ENCODE data around the gene GTF3C2. TPM values are rescaled to one million over a fixed set of nuclear protein-coding genes. Genes with fewer than 3 reads are reported as not detected.

The GTF3C2 gene, protein sequence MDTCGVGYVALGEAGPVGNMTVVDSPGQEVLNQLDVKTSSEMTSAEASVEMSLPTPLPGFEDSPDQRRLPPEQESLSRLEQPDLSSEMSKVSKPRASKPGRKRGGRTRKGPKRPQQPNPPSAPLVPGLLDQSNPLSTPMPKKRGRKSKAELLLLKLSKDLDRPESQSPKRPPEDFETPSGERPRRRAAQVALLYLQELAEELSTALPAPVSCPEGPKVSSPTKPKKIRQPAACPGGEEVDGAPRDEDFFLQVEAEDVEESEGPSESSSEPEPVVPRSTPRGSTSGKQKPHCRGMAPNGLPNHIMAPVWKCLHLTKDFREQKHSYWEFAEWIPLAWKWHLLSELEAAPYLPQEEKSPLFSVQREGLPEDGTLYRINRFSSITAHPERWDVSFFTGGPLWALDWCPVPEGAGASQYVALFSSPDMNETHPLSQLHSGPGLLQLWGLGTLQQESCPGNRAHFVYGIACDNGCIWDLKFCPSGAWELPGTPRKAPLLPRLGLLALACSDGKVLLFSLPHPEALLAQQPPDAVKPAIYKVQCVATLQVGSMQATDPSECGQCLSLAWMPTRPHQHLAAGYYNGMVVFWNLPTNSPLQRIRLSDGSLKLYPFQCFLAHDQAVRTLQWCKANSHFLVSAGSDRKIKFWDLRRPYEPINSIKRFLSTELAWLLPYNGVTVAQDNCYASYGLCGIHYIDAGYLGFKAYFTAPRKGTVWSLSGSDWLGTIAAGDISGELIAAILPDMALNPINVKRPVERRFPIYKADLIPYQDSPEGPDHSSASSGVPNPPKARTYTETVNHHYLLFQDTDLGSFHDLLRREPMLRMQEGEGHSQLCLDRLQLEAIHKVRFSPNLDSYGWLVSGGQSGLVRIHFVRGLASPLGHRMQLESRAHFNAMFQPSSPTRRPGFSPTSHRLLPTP
- total RNA-seq: 19.6 and 24.0 TPM in 2 replicates

GRCh38 chr2:27356382-27357181 is at the start of gene GTF3C2:
TSS of gene GTF3C2 (minus strand) at chr2:27356764. CDS start at chr2:27343554, 13,210 bp downstream.

DNA sequence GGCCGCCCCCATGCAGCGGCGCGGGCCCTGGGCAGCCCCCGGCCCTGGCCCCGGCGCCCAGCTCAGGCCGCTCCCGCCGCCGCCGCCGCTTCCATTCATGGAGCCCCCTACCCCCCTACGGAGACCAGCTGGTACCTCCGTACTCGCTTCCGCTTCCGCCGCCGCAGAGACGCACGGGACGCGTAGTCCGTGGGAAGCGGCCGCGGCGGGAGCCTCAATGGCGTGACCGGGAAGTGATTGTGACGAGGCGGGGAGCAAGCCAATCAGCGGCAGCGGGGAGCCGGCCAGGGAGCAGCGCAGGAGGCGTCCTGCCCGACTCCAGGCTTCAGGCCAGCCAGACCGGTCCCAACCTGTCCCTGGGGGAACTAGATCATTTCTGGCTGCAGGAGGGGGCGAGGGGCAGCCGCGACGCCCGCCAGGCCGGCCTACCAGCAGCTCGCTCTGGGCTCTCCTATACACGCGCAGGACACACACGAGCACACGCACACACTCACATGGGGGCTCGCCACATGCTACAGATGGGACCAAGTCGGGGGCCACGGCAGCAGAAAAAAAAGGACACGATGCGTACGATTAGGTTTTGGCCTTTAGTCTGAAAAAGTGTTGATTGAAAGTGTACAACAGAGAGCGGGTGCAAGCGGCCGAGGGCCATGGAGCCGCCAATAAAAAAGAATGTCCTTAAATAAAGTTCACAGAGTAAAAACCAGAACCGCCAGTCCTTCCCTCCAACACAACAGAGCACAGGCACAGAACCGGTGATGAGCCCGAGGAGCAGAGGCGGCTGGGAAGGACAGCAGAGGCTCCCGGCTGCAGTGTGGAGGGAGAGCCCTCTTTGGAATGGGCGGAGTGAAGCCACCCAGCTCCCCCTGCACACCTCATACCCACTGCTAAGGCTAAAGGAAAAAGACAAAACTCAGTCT is 24.3 kb upstream of the GTF3C2 start, which contains the start of gene ZNF513:
Gene ZNF513, minus strand, starts transcription at position 109 of the 920 bp plus-strand sequence. CDS start 208 bp downstream, outside the sequence.

DNA sequence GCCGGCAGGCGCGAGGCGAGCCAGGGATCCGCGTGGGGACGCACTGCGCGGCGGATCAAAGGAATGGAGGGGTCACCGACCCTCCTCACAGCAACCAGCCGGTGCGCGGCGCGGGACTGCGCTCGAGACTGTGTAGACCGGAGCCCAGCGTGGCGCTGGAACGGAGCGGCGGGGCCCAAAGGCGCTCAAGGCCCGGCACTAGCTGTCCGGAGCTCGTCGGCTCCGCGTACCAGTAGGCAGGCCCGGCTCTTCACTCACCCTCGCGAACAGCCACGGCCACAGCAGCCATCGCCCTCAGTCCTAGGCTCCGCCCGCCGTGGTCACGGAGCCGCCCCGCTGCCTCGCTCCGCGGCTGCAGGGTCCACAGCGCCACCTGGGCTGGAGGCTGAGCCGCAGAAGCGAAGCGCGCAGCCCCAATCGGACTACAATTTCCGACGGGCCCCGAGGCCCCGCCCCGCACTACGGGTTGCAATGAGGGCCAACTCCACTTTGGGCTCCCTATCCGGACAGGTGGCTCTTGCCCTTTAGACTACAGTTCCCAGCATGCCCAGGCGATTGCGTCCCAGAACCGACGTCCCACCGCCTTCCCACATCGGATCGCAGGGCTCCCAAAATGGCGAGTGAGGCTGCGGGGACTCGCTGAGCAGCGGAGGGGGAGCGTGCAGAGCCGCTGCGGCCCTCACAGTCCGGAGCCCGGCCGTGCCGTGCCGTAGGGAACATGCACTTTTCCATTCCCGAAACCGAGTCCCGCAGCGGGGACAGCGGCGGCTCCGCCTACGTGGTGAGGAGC is 13.7 kb upstream of the GTF3C2 start, which contains the start of the genes EIF2B4 and SNX17:
Gene EIF2B4, minus strand, starts transcription at position 313 of the 790 bp plus-strand sequence. Its CDS starts 24 bp downstream, at position 289.
Gene SNX17, plus strand, starts transcription at position 591 of the 790 bp plus-strand sequence. Its CDS starts 128 bp downstream, at position 719.

GRCh38 chr2:27322766-27323595 is 33.6 kb downstream of the GTF3C2 start, which contains the start of gene MPV17:
TSS of gene MPV17 (minus strand) at chr2:27323097. CDS start at chr2:27322517, 580 bp downstream.

DNA sequence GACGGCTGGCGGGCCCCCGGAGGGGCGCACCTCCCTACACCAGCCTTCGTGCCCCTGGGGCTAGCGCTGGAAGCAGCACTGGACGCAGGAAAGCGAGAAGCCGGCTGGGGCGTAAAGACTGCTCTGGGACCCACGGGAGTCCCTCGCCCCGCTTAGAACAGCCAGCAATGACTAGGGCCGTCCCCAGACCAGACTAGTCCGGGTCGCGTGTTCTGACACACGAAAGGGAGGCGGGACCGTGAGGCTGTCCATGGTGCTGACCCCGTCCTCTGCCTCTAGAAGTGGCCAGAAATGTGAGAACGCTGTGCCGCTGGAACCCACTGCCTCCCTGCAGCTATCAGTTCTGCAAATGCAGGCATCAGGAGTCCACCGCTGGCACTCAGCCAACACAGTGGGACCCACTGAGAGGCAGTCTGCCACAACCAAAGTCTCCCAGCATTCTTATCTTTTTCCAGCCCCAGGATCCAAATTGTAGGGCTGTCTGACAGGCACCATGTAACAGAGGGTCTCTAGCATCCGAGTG is 48.1 kb downstream of the GTF3C2 start, which contains the start of gene UCN:
Gene UCN, minus strand, starts transcription at position 87 of the 523 bp plus-strand sequence. CDS start 550 bp downstream, outside the sequence.

GRCh38 chr2:27281855-27282559 is 74.6 kb downstream of the GTF3C2 start, which contains the start of gene TRIM54:
TSS of gene TRIM54 (plus strand) at chr2:27282429. CDS start at chr2:27282732, 303 bp downstream.

Other genes starting within 250 kb of the GTF3C2 start
- gene CGREF1, start 237.6 kb downstream of the GTF3C2 start, total RNA-seq: 1.4 and 6.2 TPM in 2 replicates
- gene ABHD1, start 232.9 kb downstream of the GTF3C2 start, total RNA-seq: under 0.01 TPM in 2 replicates
- 46.4 and 50.0 TPM in 2 replicates for gene PREB, start 222.1 kb downstream of the GTF3C2 start, total RNA-seq
- gene PRR30, start 217.4 kb downstream of the GTF3C2 start, total RNA-seq: not detected in 2 replicates
- gene TCF23, start 207.8 kb downstream of the GTF3C2 start, total RNA-seq: not detected in 2 replicates
- 140 and 237 TPM in 2 replicates for gene ATRAID, start 144.7 kb downstream of the GTF3C2 start, total RNA-seq
- 19.4 and 30.4 TPM in 2 replicates for gene SLC5A6, start 144.5 kb downstream of the GTF3C2 start, total RNA-seq
- 45.9 and 57.2 TPM in 2 replicates for gene CAD, start 139.4 kb downstream of the GTF3C2 start, total RNA-seq
- gene SLC30A3, start 93.7 kb downstream of the GTF3C2 start, total RNA-seq: 0.66 and 0.87 TPM in 2 replicates
- not detected in 2 replicates for gene DNAJC5G, start 81.3 kb downstream of the GTF3C2 start, total RNA-seq
- gene TRIM54, start 74.3 kb downstream of the GTF3C2 start, total RNA-seq: 0.33 and 0.37 TPM in 2 replicates
- 0.22 and 1.00 TPM in 2 replicates for gene UCN, start 48.3 kb downstream of the GTF3C2 start, total RNA-seq
- 48.6 and 95.3 TPM in 2 replicates for gene MPV17, start 33.7 kb downstream of the GTF3C2 start, total RNA-seq
- 26.9 and 34.5 TPM in 2 replicates for gene EIF2B4, start 13.6 kb upstream of the GTF3C2 start, total RNA-seq
- 149 and 170 TPM in 2 replicates for gene SNX17, start 13.9 kb upstream of the GTF3C2 start, total RNA-seq
- 9.0 and 11.1 TPM in 2 replicates for gene ZNF513, start 24.0 kb upstream of the GTF3C2 start, total RNA-seq
- 77.2 and 144 TPM in 2 replicates for gene PPM1G, start 52.8 kb upstream of the GTF3C2 start, total RNA-seq
- gene NRBP1, start 71.9 kb upstream of the GTF3C2 start, total RNA-seq: 106 and 128 TPM in 2 replicates
- gene KRTCAP3, start 85.6 kb upstream of the GTF3C2 start, total RNA-seq: not detected in 2 replicates
- gene IFT172, start 133.0 kb upstream of the GTF3C2 start, total RNA-seq: 40.7 and 41.4 TPM in 2 replicates
- 15.6 and 16.6 TPM in 2 replicates for gene FNDC4, start 138.4 kb upstream of the GTF3C2 start, total RNA-seq
- gene GCKR, start 140.1 kb upstream of the GTF3C2 start, total RNA-seq: 0.12 and 0.22 TPM in 2 replicates
- 27.1 and 33.2 TPM in 2 replicates for gene ZNF512, start 226.3 kb upstream of the GTF3C2 start, total RNA-seq